ENCODE data around the gene TUBGCP2.

The TUBGCP2 gene

DNA sequence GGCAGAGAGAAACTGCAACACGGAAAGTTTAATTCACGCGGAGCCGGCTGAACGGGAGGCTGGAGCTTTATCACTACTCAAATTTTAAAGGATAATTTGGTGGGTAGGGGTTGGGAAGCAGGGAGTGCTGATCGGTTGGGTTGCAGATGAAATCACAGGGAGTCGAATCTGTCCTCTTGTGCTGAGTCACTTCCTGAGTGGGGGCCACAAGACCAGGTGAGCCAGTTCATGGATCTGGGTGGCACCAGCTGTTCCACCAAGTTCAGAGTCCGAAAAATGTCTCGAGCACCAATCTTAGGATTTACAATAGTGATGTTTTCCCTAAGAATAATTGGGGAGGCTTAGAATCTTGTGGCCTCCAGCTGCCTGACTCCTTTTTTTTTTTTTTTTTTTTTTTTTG, 34.9 kb upstream of the TUBGCP2 start:
- ATAC-seq (no peak), DNase-seq (no peak)

DNA sequence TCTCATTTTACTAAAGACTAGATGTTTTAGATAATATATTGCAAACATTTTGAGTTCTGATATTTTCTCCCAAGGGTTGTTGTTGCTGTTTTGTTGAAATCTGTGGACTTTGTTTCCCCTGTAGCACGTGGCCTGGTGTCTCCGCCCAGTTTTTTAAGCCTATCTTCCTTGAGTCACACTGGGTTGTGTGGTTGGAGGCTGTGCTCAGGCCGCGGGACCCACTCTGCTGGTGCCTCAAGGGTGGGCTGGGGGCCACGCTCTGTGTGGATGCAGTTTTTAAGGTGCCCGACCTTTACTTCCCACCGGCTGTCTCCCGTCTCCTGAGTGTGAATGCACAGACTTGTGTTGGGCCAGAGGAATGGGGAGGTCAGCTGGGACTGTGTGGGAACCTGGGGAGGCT, 34.3 kb upstream of the TUBGCP2 start:
- no peak for DNase-seq
- no peak for ATAC-seq

DNA sequence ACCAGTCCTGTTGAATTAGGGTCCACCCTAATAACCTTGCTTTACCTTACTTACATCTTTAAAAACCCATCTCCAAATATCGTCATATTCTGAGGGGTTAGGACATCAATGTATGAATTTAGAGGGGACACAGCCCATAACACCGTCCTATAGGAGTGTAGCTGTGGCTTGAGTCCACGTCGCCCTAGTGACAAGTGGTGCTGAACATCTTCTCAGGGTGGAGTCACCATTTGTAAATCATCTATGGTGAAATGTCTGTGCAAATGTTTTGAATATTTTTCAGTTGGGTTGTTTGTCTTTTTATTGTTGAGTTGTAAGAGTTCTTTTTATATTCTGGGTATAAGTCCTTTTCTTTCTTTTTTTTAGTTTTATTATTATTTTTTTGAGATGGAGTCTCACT, 33.3 kb upstream of the TUBGCP2 start:
- no peak for ATAC-seq
- DNase-seq = no peak

DNA sequence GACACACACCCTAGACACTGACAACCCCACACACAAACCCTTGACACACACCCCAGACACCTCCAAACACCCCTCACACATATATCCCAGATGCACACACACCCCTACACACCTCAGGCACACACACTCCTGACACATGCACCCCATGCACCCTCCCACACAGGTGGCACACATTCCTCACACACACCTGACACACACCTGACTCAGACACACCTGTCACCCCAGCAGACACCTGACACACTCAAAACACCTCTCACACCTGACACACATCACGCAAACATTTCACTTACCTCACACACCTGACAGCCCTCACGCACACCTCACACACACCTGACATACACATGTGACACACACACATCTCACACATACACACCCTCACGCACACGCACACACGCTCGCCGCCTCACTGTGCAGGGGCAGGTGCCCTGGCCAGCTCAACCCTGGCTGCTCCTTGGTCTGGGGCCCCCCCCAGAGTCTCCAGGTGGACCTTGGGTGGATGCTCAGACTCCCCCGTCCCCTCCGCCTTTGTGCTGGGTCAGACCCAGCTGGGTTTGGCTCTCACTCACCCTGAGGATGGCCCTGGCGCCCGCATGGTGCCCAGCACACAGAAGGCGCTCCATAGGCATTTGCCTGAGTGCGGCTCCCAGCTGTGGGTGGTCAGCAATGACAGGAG, 31.2 kb upstream of the TUBGCP2 start:
- ATAC-seq (no peak), DNase-seq (no peak)

DNA sequence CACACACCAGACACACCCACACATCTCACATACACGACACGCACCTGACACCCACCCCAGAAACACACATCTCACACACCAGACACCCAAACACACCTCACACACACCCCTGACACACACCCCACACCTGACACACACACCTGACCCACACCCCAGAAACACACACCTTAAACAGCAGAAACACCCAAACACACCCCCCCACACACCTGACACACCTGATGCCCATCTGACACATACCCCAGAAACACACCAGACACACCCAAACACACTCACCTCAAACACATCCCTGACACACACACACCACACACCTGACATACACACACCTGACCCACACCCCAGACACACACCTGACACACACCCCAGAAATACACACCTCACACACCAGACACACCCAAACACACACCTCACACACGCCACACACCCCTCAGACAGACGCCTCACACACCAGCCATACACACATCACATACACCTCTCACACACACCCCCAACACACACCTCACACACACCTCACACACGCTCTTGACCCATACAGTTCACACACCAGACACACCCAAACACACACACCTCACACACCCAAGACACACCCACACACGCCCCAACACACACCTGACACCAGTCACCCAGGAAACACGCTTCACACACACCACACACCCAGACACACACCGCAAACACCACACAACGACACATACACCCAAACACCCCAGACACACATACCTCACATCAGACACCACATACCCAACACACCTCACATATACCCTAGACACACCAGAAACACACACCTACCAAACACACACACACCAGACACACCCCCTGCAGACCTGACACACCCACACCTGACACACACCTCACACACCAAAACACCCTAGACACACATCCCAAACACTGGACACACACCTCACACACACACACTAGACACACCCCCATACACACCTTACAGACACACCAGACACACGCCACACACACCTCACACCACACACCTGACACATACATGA, 29.7 kb upstream of the TUBGCP2 start:
- DNase-seq = no peak
- ATAC-seq = no peak

DNA sequence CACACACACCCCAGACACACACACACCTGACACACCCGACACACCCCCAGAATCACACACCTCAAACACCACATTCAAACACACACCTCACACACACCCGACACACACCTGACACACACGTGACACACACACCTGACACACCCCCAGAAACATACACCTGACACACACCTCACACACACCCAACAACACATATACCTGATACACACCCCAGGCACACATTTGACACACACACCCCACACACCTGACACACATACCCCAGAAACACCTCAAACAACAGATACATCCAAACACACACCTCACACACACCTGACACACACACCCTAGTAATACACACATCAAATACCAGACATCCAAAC, 28.7 kb upstream of the TUBGCP2 start:
- no peak for DNase-seq
- no peak for ATAC-seq

DNA sequence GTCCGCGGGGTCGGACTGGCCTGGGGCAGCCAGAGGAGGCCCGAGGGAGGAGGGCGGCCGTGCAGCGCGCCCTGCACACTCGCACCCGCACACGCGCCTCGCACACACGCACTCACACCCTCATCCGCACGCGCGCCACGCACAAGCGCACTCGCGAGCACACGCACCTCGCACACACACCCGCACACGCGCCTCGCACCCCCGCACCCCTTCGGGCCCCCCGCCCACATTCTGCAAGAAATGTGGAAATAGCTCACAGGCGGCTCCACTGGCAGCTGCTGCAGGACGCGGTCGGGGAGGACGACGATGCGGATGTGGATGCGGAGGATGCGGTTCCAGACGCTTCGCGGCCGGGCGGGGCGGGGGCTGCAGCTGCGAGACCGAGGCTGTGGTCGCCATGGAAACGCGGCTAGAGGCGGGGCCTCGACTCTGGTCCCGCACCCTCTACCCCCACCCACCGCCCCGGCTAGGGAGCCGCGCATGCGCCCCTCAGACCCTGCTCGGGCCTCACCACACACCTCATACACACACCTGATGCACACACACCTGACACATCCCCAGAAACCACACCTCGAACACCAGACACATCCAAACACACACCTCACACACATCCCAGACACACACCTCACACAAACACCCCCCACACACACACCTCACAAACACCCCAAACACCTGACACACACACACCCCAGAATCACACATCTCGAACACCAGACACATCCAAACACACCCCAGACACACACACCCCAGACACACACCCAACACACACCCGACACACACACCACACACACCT, 28.1 kb upstream of the TUBGCP2 start, which contains the start of gene CALY:
CALY (minus strand) TSS at position 320 of the 793 bp plus-strand sequence. CDS start 7,907 bp downstream, outside the sequence.
- ATAC-seq (no peak), DNase-seq (peak; percentile 75)

DNA sequence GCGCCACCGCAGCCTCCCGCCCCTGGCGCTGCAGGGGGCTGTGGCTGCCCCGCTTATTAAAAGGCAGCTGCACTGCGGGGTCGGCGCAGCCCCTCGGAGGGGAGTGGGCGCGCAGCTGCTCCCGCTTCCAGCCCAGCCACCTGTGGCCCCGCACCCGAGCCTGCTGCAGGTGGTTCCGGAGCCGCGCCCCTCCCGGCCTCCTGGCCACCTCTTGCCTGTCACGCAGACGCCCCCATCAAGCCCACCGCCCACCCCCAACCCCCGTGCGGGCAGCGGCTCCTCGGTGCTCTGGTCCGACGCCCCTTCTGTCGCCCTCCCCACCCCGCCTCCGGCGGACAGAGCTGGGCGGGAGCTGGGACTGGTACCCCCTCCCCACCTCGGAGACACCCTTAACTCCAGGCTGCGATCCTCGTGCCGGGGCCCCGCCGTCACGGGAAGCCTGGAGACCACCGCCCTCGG, 27.5 kb upstream of the TUBGCP2 start:
- no peak for ATAC-seq
- no peak for DNase-seq

DNA sequence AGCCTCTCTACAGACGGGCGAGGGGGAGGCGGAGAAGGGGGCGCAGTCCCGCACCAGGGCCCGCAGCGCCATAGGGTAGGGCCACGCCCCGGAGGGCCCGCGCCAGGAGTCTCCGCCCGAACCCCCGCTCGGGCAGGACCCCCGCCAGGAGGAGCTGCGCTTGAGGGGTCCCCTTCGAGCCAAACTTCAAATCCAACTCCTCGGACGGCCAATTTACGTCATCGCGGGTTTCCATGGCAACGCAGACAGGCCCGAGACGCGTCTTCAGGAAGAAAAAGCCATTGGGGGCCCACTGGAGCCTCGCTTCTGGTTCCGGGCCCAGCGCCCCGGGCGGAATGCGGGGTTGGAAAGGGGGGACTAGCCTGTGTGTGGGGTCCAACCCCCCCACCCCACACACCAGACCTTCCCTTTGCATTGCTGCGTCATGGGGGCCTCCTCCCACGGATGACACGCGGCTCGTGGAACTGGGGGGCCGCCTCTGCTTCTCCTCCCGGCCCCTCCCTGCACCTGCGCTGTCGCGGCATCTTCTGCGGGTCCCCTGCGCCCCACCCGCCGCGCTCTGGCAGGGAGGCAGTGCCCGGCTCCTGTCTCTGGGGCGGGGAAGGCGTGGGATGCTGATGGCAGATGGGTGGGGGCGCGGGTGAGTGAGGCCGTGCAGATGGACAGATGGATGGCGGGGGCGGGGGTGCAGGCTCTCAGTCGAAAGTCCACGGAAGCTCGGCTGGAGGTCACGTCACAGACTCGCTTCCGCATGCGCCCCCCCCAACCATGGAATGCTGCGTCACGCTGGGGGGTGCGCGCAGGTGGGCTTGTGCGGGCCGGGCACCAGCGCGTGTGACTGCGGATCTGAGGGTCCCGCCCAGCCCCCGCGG, 26.8 kb upstream of the TUBGCP2 start:
- ATAC-seq (peak; percentile 55), DNase-seq (peak; percentile 80)

DNA sequence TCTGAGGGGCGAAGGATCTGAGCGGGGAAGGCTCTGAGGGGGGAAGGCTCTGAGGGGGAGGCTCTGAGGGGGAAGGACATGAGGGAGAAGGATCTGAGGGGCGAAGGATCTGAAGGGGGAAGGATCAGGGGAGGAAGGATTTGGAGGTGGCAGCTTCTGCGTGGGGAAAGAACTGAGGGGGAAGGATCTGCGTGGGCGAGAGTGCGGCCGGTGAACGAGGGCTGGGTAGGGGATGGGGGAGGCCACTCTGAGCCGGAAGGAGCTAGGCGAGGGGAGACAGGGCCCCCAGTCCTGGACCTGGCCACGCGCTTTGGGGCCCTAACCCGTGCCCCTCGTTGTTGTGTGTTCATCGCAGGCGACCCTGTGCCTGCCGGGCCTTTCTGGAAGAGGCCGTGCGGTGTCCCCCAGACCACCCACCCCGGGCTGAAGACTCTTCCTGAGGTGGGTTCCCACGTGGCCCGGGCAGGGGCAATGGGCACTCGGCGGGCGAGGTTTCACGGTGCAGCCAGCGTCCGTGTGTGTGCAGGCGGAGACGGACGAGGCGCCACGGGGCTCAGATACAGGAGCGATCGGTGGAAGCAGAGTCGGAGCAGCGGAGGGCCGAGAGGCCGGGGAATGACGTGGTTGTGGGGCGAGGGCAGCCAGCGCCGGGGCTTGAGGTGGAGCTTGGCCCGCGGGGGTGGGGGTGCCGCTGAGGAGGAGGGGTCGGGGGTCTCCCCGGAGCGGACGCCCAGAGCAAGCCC, 26.0 kb upstream of the TUBGCP2 start:
- no peak for ATAC-seq
- DNase-seq = no peak

DNA sequence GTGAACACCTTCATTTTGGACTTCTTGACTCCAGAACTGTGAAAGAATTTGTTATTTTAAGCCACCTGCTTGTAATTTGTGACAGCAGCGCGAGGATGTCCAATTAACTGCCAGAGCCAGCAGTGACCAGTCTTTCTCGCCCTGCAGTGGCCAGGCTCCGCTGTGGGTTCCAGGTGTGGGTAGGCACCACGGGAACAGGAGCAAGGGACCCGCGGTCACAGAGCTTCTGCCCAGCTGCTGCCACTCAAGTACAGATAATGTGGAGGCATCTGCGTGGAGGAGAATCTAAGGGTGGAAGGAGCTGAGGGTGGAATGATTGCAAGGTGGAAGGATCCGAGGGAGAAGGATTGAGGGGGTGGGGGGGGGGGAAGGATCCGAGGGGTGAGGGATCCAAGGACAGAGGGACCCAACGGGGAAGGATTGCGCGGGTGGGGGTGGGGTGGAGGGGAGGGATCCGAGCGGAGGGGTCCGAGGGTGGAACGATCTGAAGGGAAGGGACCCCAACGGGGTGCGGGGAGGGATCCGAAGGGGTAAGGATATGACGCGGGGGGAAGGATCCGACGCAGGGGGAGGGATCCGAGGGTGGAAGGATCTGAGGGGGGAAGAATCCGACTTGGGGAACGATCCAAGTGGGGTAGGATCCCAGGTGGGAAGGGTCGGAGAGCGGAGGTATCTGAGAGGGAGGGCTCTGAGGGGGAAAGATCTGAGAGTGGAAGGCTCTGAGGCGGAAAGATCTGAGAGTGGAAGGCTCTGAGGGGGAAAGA, 24.4 kb upstream of the TUBGCP2 start:
- DNase-seq = no peak
- no peak for ATAC-seq

DNA sequence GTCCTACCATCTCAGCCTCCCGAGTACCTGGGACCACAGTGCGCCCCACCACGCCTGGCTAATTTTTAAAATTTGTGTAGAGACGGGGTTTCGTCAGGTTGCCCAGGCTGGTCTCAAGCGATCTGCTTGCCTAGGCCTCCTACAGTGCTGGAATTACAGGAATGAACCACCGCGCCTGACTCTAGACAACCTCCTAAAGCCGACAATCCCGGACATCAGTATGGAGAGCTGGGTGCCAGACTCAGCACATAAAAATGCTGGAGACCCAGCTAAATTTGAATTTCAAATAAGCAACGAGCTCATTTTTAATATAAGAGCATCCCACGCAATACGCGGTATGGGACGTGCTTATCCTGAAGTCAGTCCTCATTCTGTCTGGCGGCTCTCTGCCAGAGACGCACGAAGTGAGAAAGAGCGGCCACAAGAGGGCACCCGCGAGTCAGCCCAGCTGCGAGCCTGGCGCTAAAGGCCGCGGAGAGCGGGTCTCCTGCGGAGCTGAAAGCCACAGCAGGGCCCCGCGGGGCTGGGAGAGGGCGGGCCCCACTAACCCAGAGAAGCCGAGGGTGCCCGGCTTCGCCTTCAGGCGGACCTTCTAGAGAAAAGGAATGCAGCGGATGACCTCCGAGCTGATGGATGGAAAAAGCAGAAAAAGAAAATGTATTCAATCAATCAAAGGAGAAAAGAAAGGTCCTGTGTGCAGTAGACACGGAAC, 21.0 kb upstream of the TUBGCP2 start:
- ATAC-seq (peak; percentile 97), DNase-seq (peak; percentile 91)

DNA sequence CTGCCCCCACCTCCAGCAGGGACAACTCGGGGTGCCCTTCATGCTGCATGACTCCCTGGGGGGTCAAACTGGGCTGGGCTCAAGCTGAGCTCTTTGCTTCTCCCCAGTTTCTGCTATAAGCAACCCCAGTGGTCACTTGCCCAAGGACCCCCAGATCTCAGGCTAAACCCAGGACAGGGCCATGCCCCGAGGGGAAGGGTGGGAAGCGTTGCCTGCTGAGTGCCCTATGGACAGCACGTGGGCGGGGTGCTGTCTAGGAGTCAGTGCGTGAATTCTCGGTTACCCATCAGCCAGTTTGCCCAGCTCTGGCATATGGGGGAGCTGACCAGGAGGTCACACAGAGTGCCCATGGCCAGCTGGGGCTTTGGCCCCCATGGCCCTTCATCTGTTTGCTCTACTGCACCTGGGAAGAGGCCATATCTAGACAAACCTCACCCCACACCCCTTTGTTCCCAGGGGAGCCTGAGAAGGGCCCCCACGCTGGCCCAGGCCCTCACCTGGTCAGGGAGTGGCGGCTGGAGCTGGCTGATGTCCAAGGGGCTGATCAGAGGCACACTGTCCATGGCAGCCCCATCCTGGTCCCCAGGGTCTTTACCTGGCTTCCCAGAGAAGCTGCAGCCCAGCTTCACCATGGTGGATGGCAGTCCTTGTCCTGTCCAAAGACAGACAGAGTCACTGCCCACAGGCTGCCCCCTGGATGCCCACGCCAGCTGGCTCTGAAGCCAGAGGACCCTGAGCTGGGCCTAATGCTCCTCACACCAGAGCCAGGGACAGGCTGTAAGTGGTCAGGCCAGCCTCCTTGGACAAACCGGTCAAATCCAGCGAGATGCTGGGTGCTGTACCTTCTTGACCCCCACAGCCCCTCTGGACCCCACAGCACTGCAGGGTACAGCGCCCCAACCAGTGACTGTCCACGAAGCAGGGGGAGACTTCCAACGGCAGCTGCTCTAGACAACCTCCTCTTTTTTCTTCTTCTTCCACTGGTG, 20.0 kb upstream of the TUBGCP2 start:
- no peak for ATAC-seq
- no peak for DNase-seq

DNA sequence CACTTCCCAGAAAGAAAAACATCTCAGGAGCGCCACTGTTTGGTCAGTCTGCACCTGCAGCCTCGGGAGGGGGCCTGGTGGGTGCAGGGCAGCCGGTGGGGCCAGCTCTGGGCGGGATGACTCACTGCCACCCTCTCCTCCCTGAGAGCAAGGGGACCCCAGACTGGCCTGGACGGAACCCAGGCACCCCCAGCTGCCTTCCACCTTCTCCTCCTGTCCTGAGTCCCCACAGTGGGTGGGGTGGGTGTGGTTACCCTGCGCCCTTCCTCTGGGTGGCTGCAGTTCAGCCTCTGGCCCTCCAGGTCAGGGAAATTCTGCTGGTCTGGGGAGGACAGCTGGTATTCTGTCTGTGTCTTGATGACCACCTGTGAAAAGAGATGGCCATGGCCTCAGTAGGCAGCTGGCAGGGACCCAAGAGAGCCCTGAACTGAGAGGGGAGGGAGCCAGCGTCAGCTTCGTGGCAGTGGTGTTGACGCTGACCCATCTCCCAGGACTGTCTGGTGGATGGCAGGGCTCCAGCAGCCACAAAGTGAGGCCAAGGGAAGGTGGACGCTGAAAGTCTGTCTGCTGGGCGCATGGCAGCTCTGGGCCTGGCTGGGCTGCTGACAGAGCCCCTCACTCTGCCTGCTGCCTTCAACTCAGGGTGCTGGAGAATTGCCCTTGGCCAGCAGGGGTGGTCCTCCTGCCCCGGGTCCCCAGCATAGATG, 19.1 kb upstream of the TUBGCP2 start:
- ATAC-seq (no peak), DNase-seq (no peak)

DNA sequence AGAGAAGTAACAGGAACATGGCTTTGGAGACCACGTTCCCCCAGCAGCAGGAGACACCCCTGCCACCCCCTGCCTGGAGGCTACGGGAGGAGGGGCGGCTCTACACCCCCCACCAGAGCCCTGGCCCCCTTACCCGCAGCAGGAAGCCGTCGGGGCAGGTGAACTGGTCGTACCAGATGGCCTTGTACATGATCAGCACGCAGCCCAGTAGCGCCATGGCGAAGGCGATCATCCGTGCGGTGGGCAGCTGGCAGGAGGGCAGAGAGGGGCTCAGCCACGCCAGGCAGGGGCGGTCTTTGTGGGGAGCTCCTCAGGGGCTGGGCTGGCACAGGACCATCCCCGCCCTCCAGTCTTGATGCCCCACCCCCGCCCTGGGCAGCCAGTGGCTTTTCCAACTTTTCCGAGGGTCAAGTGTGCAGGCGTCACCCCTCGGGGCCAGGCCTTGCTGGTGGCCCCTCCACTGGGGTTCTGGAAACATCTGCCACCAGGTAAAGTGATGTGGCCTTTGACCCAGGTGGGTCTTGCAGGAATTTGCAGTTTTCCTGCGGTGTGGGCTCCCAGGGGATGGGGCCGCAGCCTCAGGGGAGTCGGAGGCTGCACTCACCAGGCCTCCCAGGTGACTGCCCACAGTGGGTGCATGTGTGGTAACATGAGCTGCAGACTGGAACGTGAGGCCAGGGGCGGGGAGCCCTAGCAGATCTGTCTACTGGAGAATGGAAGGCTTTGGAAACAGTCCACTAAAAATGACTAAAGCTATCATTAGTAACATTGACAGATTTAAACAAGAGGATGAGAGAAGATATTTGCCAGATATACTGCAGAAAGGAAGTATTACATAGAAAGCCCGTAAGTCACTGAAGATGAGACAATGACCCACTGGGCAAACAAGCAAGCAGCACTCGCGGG, 18.3 kb upstream of the TUBGCP2 start:
- ATAC-seq (no peak), DNase-seq (no peak)

DNA sequence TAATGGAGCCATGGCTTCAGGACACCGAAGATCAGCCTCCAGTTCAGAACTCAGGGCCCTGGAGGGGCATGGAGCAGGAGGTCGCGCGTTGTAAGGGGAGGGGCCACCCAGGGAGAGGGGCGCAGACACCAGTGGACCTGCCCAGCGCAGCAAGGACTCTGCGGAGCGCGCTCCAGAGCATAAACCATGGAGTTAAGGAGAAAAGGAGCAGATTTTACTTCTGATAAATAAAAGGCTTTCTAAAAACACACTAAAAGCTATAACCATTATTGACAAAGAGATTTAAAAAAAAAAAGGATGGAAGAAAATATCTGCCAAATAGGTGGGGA, 17.5 kb upstream of the TUBGCP2 start:
- no peak for DNase-seq
- ATAC-seq = no peak

All from stimulated activated naive CD8-positive, alpha-beta T cell treated with anti-CD3 and anti-CD28 coated beads, Interleukin-15, Interleukin-2, amounts not matched to agents 100 U/mL and 50 U/mL, for 24 hours (primary cell).